H1 (cell line): Measurements from ENCODE around the gene NKG7. TPM values are rescaled to one million over a fixed set of nuclear protein-coding genes. Genes with fewer than 3 reads are reported as not detected.

ENCODE experiments used
- CTCF ChIA-PET: fragments of 300-600 bp; sonication (Branson Sonifier 250); formaldehyde crosslinking; loops from one replicate; lab custom pipeline; 2021; ENCODE audit not compliant: partially characterized antibody; lab: Charles Lee
- POLR2A ChIA-PET: fragments of 300-600 bp; sonication (Branson Sonifier 250); formaldehyde crosslinking; loops from one replicate; lab custom pipeline; 2021; ENCODE audit warnings: inconsistent platforms; ENCODE audit not compliant: partially characterized antibody; lab: Charles Lee
- DNase-seq, 2 experiments: peaks; one replicate each; pipeline versions ENCODE4 v3.0.0 to v3.0.0-alpha.2; 2010 to 2022; ENCODE audit warnings: low spot score in 2 of 2, low read depth in 1 of 2, mixed read lengths in 1 of 2
- FAIRE-seq: peaks from 2 replicates; lab custom pipeline; 2011; peaks lifted over from hg19 to GRCh38; lab: Jason Lieb, UNC
- H2AFZ ChIP-seq: 2 replicates; pipeline ENCODE4 v1.8.1; 2012; ENCODE audit warnings: low read length, inconsistent platforms
- H2AK5ac ChIP-seq: 2 replicates; pipeline ENCODE4 v1.6.1; 2013; ENCODE audit warnings: low read depth, low read length
- H2BK120ac ChIP-seq: replicated peaks from 2 replicates; pipeline ENCODE3; 2013; ENCODE audit warnings: low read depth, low read length, inconsistent platforms
- H2BK12ac ChIP-seq: 2 replicates; pipeline ENCODE4 v1.6.1; 2013; ENCODE audit warnings: low read depth, low read length
- H2BK15ac ChIP-seq: 2 replicates; pipeline ENCODE4 v1.6.1; 2013; ENCODE audit warnings: low read length
- H2BK20ac ChIP-seq: 2 replicates; pipeline ENCODE4 v1.6.1; 2013; ENCODE audit warnings: low read length
- H2BK5ac ChIP-seq: 2 replicates; pipeline ENCODE4 v1.6.1; 2013; ENCODE audit warnings: low read depth, low read length
- H3K14ac ChIP-seq: 2 replicates; pipeline ENCODE4 v1.6.1; 2013; ENCODE audit warnings: inconsistent platforms; ENCODE audit not compliant: insufficient read length
- H3K18ac ChIP-seq: 2 replicates; pipeline ENCODE4 v1.6.1; 2013; ENCODE audit warnings: low read length; ENCODE audit errors: extremely low read depth
- H3K23ac ChIP-seq: 2 replicates; pipeline ENCODE4 v1.6.1; 2013; ENCODE audit warnings: inconsistent platforms; ENCODE audit not compliant: insufficient read length
- H3K23me2 ChIP-seq: 2 replicates; pipeline ENCODE4 v1.6.1; 2013; ENCODE audit warnings: low read depth, low read length
- H3K27ac ChIP-seq: 2 replicates; pipeline ENCODE4 v1.6.1; 2011; ENCODE audit warnings: low read depth, low read length, inconsistent platforms
- H3K27me3 ChIP-seq, 4 experiments: replicated peaks in 1 of 4; 1 replicate in 1 of 4; 2 replicates in 3 of 4; pipeline versions ENCODE4 v1.6.1 to v1.8.1; 2011 to 2013; ENCODE audit warnings: low read length in 3 of 4, mild to moderate bottlenecking in 3 of 4, inconsistent platforms in 2 of 4, mixed read lengths in 2 of 4, moderate library complexity in 1 of 4; ENCODE audit not compliant: control insufficient read depth in 3 of 4, insufficient read depth in 3 of 4; ENCODE audit errors: extremely low read depth in 1 of 4
- H3K36me3 ChIP-seq, 4 experiments: 2 replicates each; pipeline versions ENCODE4 v1.6.1 to v1.8.1; 2011 to 2013; ENCODE audit warnings: mild to moderate bottlenecking in 4 of 4, low read length in 3 of 4, moderate library complexity in 2 of 4, control low read depth in 1 of 4, inconsistent platforms in 1 of 4; ENCODE audit not compliant: insufficient read depth in 4 of 4, control insufficient read depth in 2 of 4
- H3K4ac ChIP-seq: replicated peaks from 2 replicates; pipeline ENCODE3; 2013; ENCODE audit warnings: low read length, low read depth, mixed read lengths, inconsistent platforms; ENCODE audit not compliant: insufficient read length
- H3K4me1 ChIP-seq, 4 experiments: replicated peaks in 1 of 4; 1 replicate in 1 of 4; 2 replicates in 3 of 4; pipeline versions ENCODE4 v1.6.1 to v1.8.1; 2011 to 2013; ENCODE audit warnings: low read length in 3 of 4, inconsistent platforms in 2 of 4, mixed read lengths in 1 of 4; ENCODE audit not compliant: insufficient read depth in 4 of 4, control insufficient read depth in 3 of 4
- H3K4me2 ChIP-seq, 2 experiments: 2 replicates each; pipeline versions ENCODE4 v1.6.1 to v1.8.1; 2011 to 2013; ENCODE audit warnings: low read depth in 2 of 2, low read length in 2 of 2, control low read depth in 1 of 2, inconsistent platforms in 1 of 2, mild to moderate bottlenecking in 1 of 2; ENCODE audit not compliant: insufficient read depth in 1 of 2
- H3K4me3 ChIP-seq, 4 experiments: fragments of 200-600, 300-600 bp in 1 of 4; sonication (generic), shearing (Covaris generic), sonication (Bioruptor Twin) in 1 of 4; 2 replicates each; pipeline versions ENCODE4 v1.5.1 to v1.8.1; 2011 to 2016; ENCODE audit warnings: low read length in 4 of 4, low read depth in 3 of 4, control low read depth in 2 of 4, inconsistent platforms in 2 of 4, mild to moderate bottlenecking in 2 of 4, mixed read lengths in 1 of 4, moderate library complexity in 1 of 4; ENCODE audit not compliant: insufficient read depth in 2 of 4; ENCODE audit errors: extremely low read depth in 1 of 4
- H3K56ac ChIP-seq: replicated peaks from 2 replicates; pipeline ENCODE3; 2013; ENCODE audit warnings: low read depth, mild to moderate bottlenecking, mixed read lengths, low read length, inconsistent platforms; ENCODE audit not compliant: insufficient read length
- H3K79me1 ChIP-seq: 2 replicates; pipeline ENCODE4 v1.6.1; 2013; ENCODE audit warnings: low read depth, low read length, control low read depth
- H3K79me2 ChIP-seq, 2 experiments: 2 replicates each; pipeline versions ENCODE4 v1.6.1 to v1.8.1; 2012 to 2013; ENCODE audit warnings: low read length in 2 of 2, mild to moderate bottlenecking in 2 of 2, inconsistent platforms in 1 of 2; ENCODE audit not compliant: insufficient read depth in 2 of 2, control insufficient read depth in 1 of 2
- H3K9ac ChIP-seq, 4 experiments: replicated peaks in 1 of 4; 1 replicate in 1 of 4; 2 replicates in 3 of 4; pipeline versions ENCODE4 v1.6.1 to v1.8.1; 2011 to 2013; ENCODE audit warnings: low read depth in 3 of 4, low read length in 3 of 4, control low read depth in 2 of 4, mild to moderate bottlenecking in 2 of 4, moderate library complexity in 2 of 4, inconsistent platforms in 1 of 4; ENCODE audit errors: extremely low read depth in 1 of 4
- H3K9me3 ChIP-seq, 2 experiments: 2 replicates each; pipeline versions ENCODE4 v1.6.1 to v1.8.1; 2012 to 2013; ENCODE audit warnings: mild to moderate bottlenecking in 2 of 2, moderate library complexity in 2 of 2, control low read depth in 1 of 2, inconsistent platforms in 1 of 2, low read depth in 1 of 2, low read length in 1 of 2, mixed read lengths in 1 of 2; ENCODE audit not compliant: insufficient read depth in 2 of 2
- H4K20me1 ChIP-seq, 2 experiments: replicated peaks in 1 of 2; 2 replicates each; pipeline versions ENCODE3 to v1.8.1; 2011 to 2013; ENCODE audit warnings: inconsistent platforms in 2 of 2, low read length in 2 of 2, mild to moderate bottlenecking in 1 of 2; ENCODE audit not compliant: insufficient read depth in 2 of 2, control insufficient read depth in 1 of 2
- H4K5ac ChIP-seq: 2 replicates; pipeline ENCODE4 v1.6.1; 2013; ENCODE audit warnings: low read length, low read depth, mixed read lengths, inconsistent platforms; ENCODE audit not compliant: insufficient read length
- H4K8ac ChIP-seq: 2 replicates; pipeline ENCODE4 v1.8.0; 2013; ENCODE audit warnings: mild to moderate bottlenecking, moderate library complexity, low read length, inconsistent platforms; ENCODE audit not compliant: insufficient read depth; ENCODE audit errors: extremely low read depth
- H4K91ac ChIP-seq: replicated peaks from 2 replicates; pipeline ENCODE3; 2013; ENCODE audit warnings: low read length, mixed read lengths, inconsistent platforms; ENCODE audit not compliant: insufficient read length
- CHD1 ChIP-seq: IDR thresholded peaks from 2 replicates; pipeline ENCODE4 v1.6.1; 2012; ENCODE audit warnings: low read depth, low read length, improper control_type of control experiment
- CTBP2 ChIP-seq: IDR thresholded peaks from 2 replicates; pipeline ENCODE4 v1.7.0; 2011; ENCODE audit warnings: borderline replicate concordance, mild to moderate bottlenecking, moderate library complexity, mixed read lengths, low read length; ENCODE audit not compliant: insufficient read depth, insufficient read length
- GTF2F1 ChIP-seq: IDR thresholded peaks from 2 replicates; pipeline ENCODE4 v1.6.1; 2012; ENCODE audit warnings: low read depth, low read length, improper control_type of control experiment, borderline replicate concordance
- KDM1A ChIP-seq: fragments of 200-600, 300-600 bp; sonication (generic); IDR thresholded peaks from 2 replicates; pipeline ENCODE4 v1.7.1; 2016; ENCODE audit warnings: mild to moderate bottlenecking, low read length, borderline replicate concordance
- NANOG ChIP-seq: IDR thresholded peaks from 2 replicates; pipeline ENCODE4 v1.6.1; 2011; ENCODE audit warnings: low read length, low read depth, mild to moderate bottlenecking, inconsistent platforms; ENCODE audit not compliant: insufficient read depth, poor library complexity, severe bottlenecking
- POLR2A ChIP-seq, 2 experiments: IDR thresholded peaks; 1 replicate in 1 of 2; 2 replicates in 1 of 2; pipeline ENCODE4 v1.6.1; 2011; ENCODE audit warnings: low read depth in 2 of 2, low read length in 2 of 2, mild to moderate bottlenecking in 2 of 2; ENCODE audit errors: control extremely low read depth in 1 of 2
- SIN3A ChIP-seq, 2 experiments: IDR thresholded peaks in 1 of 2; conservative IDR thresholded peaks in 1 of 2; 2 replicates each; pipeline ENCODE4 v1.6.1; 2011 to 2012; ENCODE audit warnings: low read length in 2 of 2, improper control_type of control experiment in 1 of 2, low read depth in 1 of 2, mild to moderate bottlenecking in 1 of 2
- SIRT6 ChIP-seq: IDR thresholded peaks from one replicate; pipeline ENCODE4 v1.7.1; 2012; ENCODE audit warnings: low read length, inconsistent platforms
- SP4 ChIP-seq: IDR thresholded peaks from 2 replicates; pipeline ENCODE4 v1.6.1; 2012; ENCODE audit warnings: low read length, inconsistent platforms
- SUZ12 ChIP-seq: fragments of 200-600 bp; sonication (generic); IDR thresholded peaks from 2 replicates; pipeline ENCODE4 v1.6.1; 2012; ENCODE audit warnings: mild to moderate bottlenecking, inconsistent platforms, low read length, moderate library complexity, mixed read lengths
- TAF1 ChIP-seq: IDR thresholded peaks from 2 replicates; pipeline ENCODE4 v1.6.1; 2011; ENCODE audit warnings: mild to moderate bottlenecking, low read depth, low read length
- TAF7 ChIP-seq: optimal IDR thresholded peaks from 2 replicates; pipeline ENCODE3; 2011; ENCODE audit warnings: low read depth, mild to moderate bottlenecking, inconsistent platforms, low read length, moderate library complexity, borderline replicate concordance
- YY1 ChIP-seq: IDR thresholded peaks from 2 replicates; pipeline ENCODE4 v1.6.1; 2011; ENCODE audit warnings: low read depth, mild to moderate bottlenecking, low read length
- WGBS, 2 experiments: shearing (Covaris generic) in 1 of 2; methylation state at CpG; one replicate each; pipeline versions ENCODE4 v1.1.6 to v1.1.7; 2013 to 2015; ENCODE audit warnings: low lambda C conversion rate in 2 of 2, mixed read lengths in 2 of 2, inconsistent platforms in 1 of 2, low coverage in 1 of 2, missing lambda C conversion rate in 1 of 2; ENCODE audit not compliant: insufficient replicate concordance in 2 of 2, insufficient coverage in 1 of 2, insufficient read length in 1 of 2; ENCODE audit errors: extremely low coverage in 1 of 2, missing lambda C conversion rate in 1 of 2; 5-methylcytosine and 5-hydroxymethylcytosine counted together
- polyA plus RNA-seq, 7 experiments: library from polyadenylated mRNA; depleted of rRNA in 3 of 7; stranded (reverse) in 5 of 7; unstranded in 2 of 7; fragments of >200 nt in 5 of 7; fragments of 200-250 nt in 2 of 7; gene quantifications; 1 replicate in 5 of 7; 2 replicates in 1 of 7; 4 replicates in 1 of 7; pipeline versions ENCODE4 v1.2.1 to v1.2.3, GENCODE V29; 2011 to 2013; ENCODE audit warnings: missing spikeins in 2 of 7, mixed read lengths in 2 of 7
- total RNA-seq: library from RNA; stranded (reverse); fragmentation: NEBNext Ultra II Directional; extraction: Animal tissue kit (Norgen Biotek cat#: 25700); gene quantifications from 2 replicates; pipeline ENCODE4 v1.2.1, GENCODE V29; 2021

NKG7 gene
- total and polyA plus RNA-seq, 2 of the 8 experiments (the other 6 are each of a cell fraction or from before 2014, with no cell fraction given) = not detected

GRCh38 chr19:51392701-51393100 lies 20.2 kb upstream of the NKG7 start:
- Histone ChIP-seq H3K56ac (no peak overlapping the region), H2BK20ac (no peak overlapping the region), H4K20me1 (no peaks in the 10 kb centered on the region), H2AFZ (no peak overlapping the region), H3K4me3 (no peak overlapping the region), H4K91ac (no peak overlapping the region), H2BK5ac (no peak overlapping the region), H3K4me2 (no peak overlapping the region), H3K4ac (no peak overlapping the region), H3K36me3 (peaks cover 0 to 3% (median 0%) of the 10 kb centered on the region in 4 experiments; a peak in 1 of 8 replicates), H4K8ac (no peak overlapping the region), H3K18ac (no peak overlapping the region), H2BK12ac (no peak overlapping the region), H3K14ac (no peak overlapping the region), H3K9ac (no peak overlapping the region), H3K27me3 (no peaks in the 10 kb centered on the region), H3K9me3 (no peaks in the 10 kb centered on the region), H3K23me2 (peaks cover 9% of the 10 kb centered on the region), H2BK120ac (no peak overlapping the region), H3K27ac (no peak overlapping the region), H2AK5ac (no peak overlapping the region), H4K5ac (no peak overlapping the region), H3K23ac (no peak overlapping the region), H2BK15ac (no peak overlapping the region), H3K79me2 (peaks cover 0 to 5% of the 10 kb centered on the region in 2 experiments; a peak in 2 of 4 replicates), H3K79me1 (no peaks in the 10 kb centered on the region), H3K4me1 (peaks cover 0 to 7% (median under 1%) of the 10 kb centered on the region in 4 experiments; a peak in 4 of 7 replicates)
- TF ChIP-seq SIN3A (conservative IDR thresholded peaks at IDR 0.05 in 1 of 2, IDR thresholded peaks at IDR 0.05 in 1 of 2; ENCODE audit: low read depth in 1 of 2, low read length in 2 of 2) = no peak
- no peak for TF ChIP-seq GTF2F1
- no peak for TF ChIP-seq POLR2A (IDR thresholded peaks at IDR 0.05; ENCODE audit: control extremely low read depth in 1 of 2, low read depth in 2 of 2, low read length in 2 of 2)
- TF ChIP-seq SUZ12 = no peak
- TF ChIP-seq TAF1 = no peak
- no peak for TF ChIP-seq YY1
- no peak for TF ChIP-seq SP4
- TF ChIP-seq TAF7 = no peak
- TF ChIP-seq CHD1 = no peak
- no peak for TF ChIP-seq NANOG
- TF ChIP-seq CTBP2 = no peak
- TF ChIP-seq KDM1A = no peak
- TF ChIP-seq SIRT6 = no peak
- DNase-seq (no peak), FAIRE-seq (no peak)
- CTCF ChIA-PET = interaction anchor here (1.1 kb wide), 1 partner anchor 28 kb away, joined by 3 read pairs; no protein-coding TSS in a partner anchor
- 88% methylated on average over 1 of the region's 1 CpG; no CpG with 5 or more reads in 1 of the 2 experiments for WGBS, 2 experiments
- POLR2A ChIA-PET = interaction anchor here (1.3 kb wide), 1 partner anchor 20 kb away, joined by 4 read pairs; no protein-coding TSS in a partner anchor
